MM.1S (cell line): ENCODE measurements around the gene FUCA1.
"Not testable (repeated sequence)": the region's sequence is repeated elsewhere in the genome, so short reads cannot be mapped to it uniquely, and the experiment has no call there.

Source experiments
- EZH2 ChIP-seq: fragments of 300-600 bp; sonication (generic); optimal IDR thresholded peaks from 2 replicates; pipeline ENCODE3; 2017; ENCODE audit warnings: low read depth, mild to moderate bottlenecking, antibody characterized with exemption, low read length, mixed read lengths
- EZH2phosphoT487 ChIP-seq: fragments of 300-600 bp; sonication (generic); IDR thresholded peaks from 2 replicates; pipeline ENCODE4 v1.6.1; 2018; ENCODE audit warnings: antibody characterized with exemption, low read length
- TF ChIP-seq, protein P1 (sequence below): fragments of 300-600 bp; sonication (generic); IDR thresholded peaks from 2 replicates; pipeline ENCODE4 v1.5.1; 2016; ENCODE audit warnings: antibody characterized with exemption, low read length, mixed read lengths

GRCh38 chr1:23851406-23851805, 16.7 kb downstream of the FUCA1 start:
- TF ChIP-seq, protein P1, sequence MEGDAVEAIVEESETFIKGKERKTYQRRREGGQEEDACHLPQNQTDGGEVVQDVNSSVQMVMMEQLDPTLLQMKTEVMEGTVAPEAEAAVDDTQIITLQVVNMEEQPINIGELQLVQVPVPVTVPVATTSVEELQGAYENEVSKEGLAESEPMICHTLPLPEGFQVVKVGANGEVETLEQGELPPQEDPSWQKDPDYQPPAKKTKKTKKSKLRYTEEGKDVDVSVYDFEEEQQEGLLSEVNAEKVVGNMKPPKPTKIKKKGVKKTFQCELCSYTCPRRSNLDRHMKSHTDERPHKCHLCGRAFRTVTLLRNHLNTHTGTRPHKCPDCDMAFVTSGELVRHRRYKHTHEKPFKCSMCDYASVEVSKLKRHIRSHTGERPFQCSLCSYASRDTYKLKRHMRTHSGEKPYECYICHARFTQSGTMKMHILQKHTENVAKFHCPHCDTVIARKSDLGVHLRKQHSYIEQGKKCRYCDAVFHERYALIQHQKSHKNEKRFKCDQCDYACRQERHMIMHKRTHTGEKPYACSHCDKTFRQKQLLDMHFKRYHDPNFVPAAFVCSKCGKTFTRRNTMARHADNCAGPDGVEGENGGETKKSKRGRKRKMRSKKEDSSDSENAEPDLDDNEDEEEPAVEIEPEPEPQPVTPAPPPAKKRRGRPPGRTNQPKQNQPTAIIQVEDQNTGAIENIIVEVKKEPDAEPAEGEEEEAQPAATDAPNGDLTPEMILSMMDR, result not testable (repeated sequence)
- not testable (repeated sequence) for TF ChIP-seq EZH2phosphoT487, EZH2
